PFSK-1 (cell line): ENCODE results near the gene DDHD1.

Experiments used
- FOXP2 ChIP-seq: optimal IDR thresholded peaks from 2 replicates; pipeline ENCODE3; 2011; ENCODE audit warnings: borderline replicate concordance, control low read depth, inconsistent platforms; ENCODE audit not compliant: insufficient read depth; ENCODE audit errors: extremely low read length, extremely low read depth
- POLR2AphosphoS5 ChIP-seq: IDR thresholded peaks from 2 replicates; pipeline ENCODE4 v1.6.1; 2012; ENCODE audit warnings: low read depth, mild to moderate bottlenecking, control low read depth, low read length, moderate library complexity
- REST ChIP-seq, 2 experiments: IDR thresholded peaks; 2 replicates each; pipeline versions ENCODE4 v1.6.1 to v1.8.0; 2011 to 2012; ENCODE audit warnings: low read depth in 2 of 2, low read length in 2 of 2, control low read depth in 1 of 2, inconsistent platforms in 1 of 2, mild to moderate bottlenecking in 1 of 2, moderate library complexity in 1 of 2; ENCODE audit not compliant: insufficient read depth in 1 of 2
- SIN3A ChIP-seq: IDR thresholded peaks from 2 replicates; pipeline ENCODE4 v1.6.1; 2012; ENCODE audit warnings: mild to moderate bottlenecking, low read length, moderate library complexity, borderline replicate concordance; ENCODE audit not compliant: insufficient read depth
- TAF1 ChIP-seq: IDR thresholded peaks from 2 replicates; pipeline ENCODE4 v1.6.1; 2012; ENCODE audit warnings: low read length, control low read depth, borderline replicate concordance; ENCODE audit not compliant: insufficient read depth

- TF ChIP-seq POLR2AphosphoS5: no peak
- no peak for TF ChIP-seq TAF1
- TF ChIP-seq REST (IDR thresholded peaks at IDR 0.05; ENCODE audit: insufficient read depth in 1 of 2, low read depth in 2 of 2, low read length in 2 of 2): no peak
- TF ChIP-seq FOXP2: no peak
- TF ChIP-seq SIN3A: no peak
Measured at GRCh38 chr14:53038629-53039028, 114.5 kb downstream of the DDHD1 start.
